OCI-LY3 (cell line): ENCODE measurements around the gene NDUFAF5.

Experiments
- H2AFZ ChIP-seq: fragments of 200-600, 300-600 bp; shearing (Covaris generic); 2 replicates; pipeline ENCODE4 v1.6.0; 2014; ENCODE audit warnings: antibody characterized with exemption, low read depth, low read length
- H3K27ac ChIP-seq: fragments of 200-600, 300-600 bp; sonication (generic); 2 replicates; pipeline ENCODE4 v1.5.1; 2014; ENCODE audit warnings: mild to moderate bottlenecking, low read length, moderate library complexity, mixed read lengths
- H3K27me3 ChIP-seq: fragments of 200-600, 300-600 bp; sonication (generic); 2 replicates; pipeline ENCODE4 v1.6.1; 2014; ENCODE audit warnings: low read depth, low read length, mixed read lengths
- H3K36me3 ChIP-seq: fragments of 200-600, 300-600 bp; sonication (generic); replicated peaks from 2 replicates; pipeline ENCODE3; 2014; ENCODE audit warnings: low read depth, low read length, mixed read lengths
- H3K4me1 ChIP-seq: fragments of 300-600, 200-600 bp; sonication (generic); 2 replicates; pipeline ENCODE4 v1.6.1; 2014; ENCODE audit warnings: low read length, mixed read lengths
- H3K4me2 ChIP-seq: fragments of 200-600, 300-600 bp; sonication (generic); 2 replicates; pipeline ENCODE4 v1.6.1; 2014; ENCODE audit warnings: low read length, mixed read lengths
- H3K4me3 ChIP-seq: fragments of 300-600, 200-600 bp; sonication (generic); 2 replicates; pipeline ENCODE4 v1.5.1; 2014; ENCODE audit warnings: antibody characterized with exemption, mild to moderate bottlenecking, low read length, moderate library complexity
- H3K79me2 ChIP-seq: fragments of 300-600, 200-600 bp; shearing (Covaris generic); 2 replicates; pipeline ENCODE4 v1.6.1; 2014; ENCODE audit warnings: mild to moderate bottlenecking, low read length, mixed read lengths
- H3K9ac ChIP-seq: fragments of 300-600, 200-600 bp; shearing (Covaris generic); 2 replicates; pipeline ENCODE4 v1.6.0; 2014; ENCODE audit warnings: mild to moderate bottlenecking, low read length, moderate library complexity
- H3K9me3 ChIP-seq: fragments of 200-600, 300-600 bp; shearing (Covaris generic); 2 replicates; pipeline ENCODE4 v1.6.1; 2014; ENCODE audit warnings: low read length, mixed read lengths; ENCODE audit not compliant: insufficient read depth
- H4K20me1 ChIP-seq: fragments of 200-600, 300-600 bp; sonication (generic); 2 replicates; pipeline ENCODE4 v1.6.1; 2016; ENCODE audit warnings: low read length, mixed read lengths; ENCODE audit not compliant: insufficient read depth
- EZH2phosphoT487 ChIP-seq: fragments of 200-600 bp; shearing (Covaris generic); IDR thresholded peaks from 2 replicates; pipeline ENCODE4 v1.6.1; 2018; ENCODE audit warnings: antibody characterized with exemption, mixed run types, low read depth
- TF ChIP-seq, protein P1 (sequence below): fragments of 200-600, 300-600 bp; sonication (generic); IDR thresholded peaks from 2 replicates; pipeline ENCODE4 v1.5.1; 2014; ENCODE audit warnings: antibody characterized with exemption, low read length, low read depth

Gene NDUFAF5

DNA sequence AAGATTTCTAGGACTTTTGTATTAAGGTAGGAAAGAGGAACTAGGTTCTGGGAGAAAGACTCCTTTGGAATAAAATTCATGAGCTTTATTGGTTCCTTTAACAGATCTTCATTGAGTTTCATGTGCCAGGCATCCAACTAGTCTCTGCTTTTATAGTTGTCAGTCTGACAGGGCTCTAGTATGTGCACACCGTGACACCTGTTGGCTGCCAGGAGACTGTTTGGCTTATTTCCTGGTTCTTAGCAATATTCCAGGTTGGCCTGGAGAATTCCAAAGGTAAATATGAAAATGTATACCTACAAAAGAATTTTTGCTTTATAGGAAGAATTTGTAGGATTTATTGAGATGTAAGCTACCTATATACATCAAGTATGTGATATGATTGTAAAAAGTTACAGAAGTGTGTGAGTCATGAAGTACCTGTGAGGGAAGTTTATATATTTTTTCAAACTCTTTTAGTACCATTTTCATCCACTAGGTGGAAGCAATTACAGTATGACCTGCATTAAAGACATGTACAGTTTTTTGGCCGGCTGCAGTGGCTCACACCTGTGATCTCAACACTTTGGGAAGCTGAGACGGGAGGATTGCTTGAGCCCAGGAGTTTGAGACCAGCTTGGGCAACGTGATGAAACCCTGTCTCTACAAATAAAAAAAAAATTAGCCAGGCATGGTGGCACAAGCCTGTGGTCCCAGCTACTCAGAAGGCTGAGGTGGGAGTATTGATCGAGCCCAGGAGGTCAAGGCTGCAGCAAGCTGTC is 35.2 kb downstream of the NDUFAF5 start:
- H3K79me2 ChIP-seq, result no peaks in the 10 kb centered on the region
- H3K27me3 ChIP-seq, result no peaks in the 10 kb centered on the region
- no peak for TF ChIP-seq EZH2phosphoT487
- TF ChIP-seq, protein P1, sequence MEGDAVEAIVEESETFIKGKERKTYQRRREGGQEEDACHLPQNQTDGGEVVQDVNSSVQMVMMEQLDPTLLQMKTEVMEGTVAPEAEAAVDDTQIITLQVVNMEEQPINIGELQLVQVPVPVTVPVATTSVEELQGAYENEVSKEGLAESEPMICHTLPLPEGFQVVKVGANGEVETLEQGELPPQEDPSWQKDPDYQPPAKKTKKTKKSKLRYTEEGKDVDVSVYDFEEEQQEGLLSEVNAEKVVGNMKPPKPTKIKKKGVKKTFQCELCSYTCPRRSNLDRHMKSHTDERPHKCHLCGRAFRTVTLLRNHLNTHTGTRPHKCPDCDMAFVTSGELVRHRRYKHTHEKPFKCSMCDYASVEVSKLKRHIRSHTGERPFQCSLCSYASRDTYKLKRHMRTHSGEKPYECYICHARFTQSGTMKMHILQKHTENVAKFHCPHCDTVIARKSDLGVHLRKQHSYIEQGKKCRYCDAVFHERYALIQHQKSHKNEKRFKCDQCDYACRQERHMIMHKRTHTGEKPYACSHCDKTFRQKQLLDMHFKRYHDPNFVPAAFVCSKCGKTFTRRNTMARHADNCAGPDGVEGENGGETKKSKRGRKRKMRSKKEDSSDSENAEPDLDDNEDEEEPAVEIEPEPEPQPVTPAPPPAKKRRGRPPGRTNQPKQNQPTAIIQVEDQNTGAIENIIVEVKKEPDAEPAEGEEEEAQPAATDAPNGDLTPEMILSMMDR, result peak; percentile 56
- no peak overlapping the region for H3K27ac ChIP-seq
- no peak overlapping the region for H2AFZ ChIP-seq
- no peaks in the 10 kb centered on the region for H4K20me1 ChIP-seq
- no peak overlapping the region for H3K4me2 ChIP-seq
- H3K4me1 ChIP-seq, result no peaks in the 10 kb centered on the region
- no peak overlapping the region for H3K9ac ChIP-seq
- H3K9me3 ChIP-seq, result no peaks in the 10 kb centered on the region
- no peak overlapping the region for H3K4me3 ChIP-seq
- peaks cover 25% of the 10 kb centered on the region for H3K36me3 ChIP-seq

DNA sequence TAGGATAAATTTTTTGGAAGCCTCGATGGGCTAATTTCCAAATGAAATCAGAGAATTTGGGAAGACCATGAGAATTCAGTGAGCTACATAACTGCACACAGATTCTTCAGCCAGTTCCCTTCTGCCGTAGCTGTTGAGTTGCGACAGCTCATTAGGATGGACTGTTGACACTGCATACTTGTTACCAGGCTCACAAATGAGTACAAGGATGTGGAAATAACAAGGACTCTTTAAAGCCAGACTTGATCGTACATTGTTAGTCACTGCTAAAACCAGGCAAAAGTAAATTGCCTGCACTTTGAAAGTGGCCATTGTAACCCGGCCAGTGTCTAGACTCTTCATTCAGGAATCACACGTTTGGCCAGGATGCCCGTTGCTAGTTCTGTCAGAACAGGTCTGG is 37.0 kb downstream of the NDUFAF5 start:
- no peaks in the 10 kb centered on the region for H3K4me1 ChIP-seq
- no peak overlapping the region for H3K4me3 ChIP-seq
- no peaks in the 10 kb centered on the region for H3K79me2 ChIP-seq
- H3K9me3 ChIP-seq, result no peaks in the 10 kb centered on the region
- no peak overlapping the region for H2AFZ ChIP-seq
- H3K36me3 ChIP-seq, result peaks cover 18% of the 10 kb centered on the region
- no peak overlapping the region for H3K27ac ChIP-seq
- no peaks in the 10 kb centered on the region for H4K20me1 ChIP-seq
- no peak for TF ChIP-seq EZH2phosphoT487
- TF ChIP-seq, protein P1, result no peak
- no peak overlapping the region for H3K9ac ChIP-seq
- no peaks in the 10 kb centered on the region for H3K27me3 ChIP-seq
- H3K4me2 ChIP-seq, result no peak overlapping the region

DNA sequence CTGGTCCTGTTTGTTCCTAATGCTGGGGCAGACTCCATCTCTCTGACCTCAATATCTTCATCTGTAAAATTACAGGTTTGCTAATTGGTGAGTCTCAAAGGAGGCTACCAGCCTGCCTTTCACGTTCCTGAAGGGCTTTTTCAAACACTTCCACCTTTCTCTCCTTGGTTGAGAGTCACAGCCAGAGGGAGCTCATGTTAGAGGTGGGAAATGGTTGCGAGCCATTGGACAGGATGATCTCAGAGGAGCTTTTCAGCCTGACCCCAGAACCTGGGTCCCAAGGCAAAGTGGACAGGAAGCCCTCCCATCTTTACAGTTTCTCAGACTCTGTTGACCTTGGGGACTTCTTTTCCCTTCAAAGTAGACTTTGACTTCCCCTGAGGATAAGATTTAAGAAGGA is 37.6 kb downstream of the NDUFAF5 start:
- no peaks in the 10 kb centered on the region for H3K9me3 ChIP-seq
- H3K4me3 ChIP-seq, result no peak overlapping the region
- no peaks in the 10 kb centered on the region for H3K27me3 ChIP-seq
- no peak overlapping the region for H3K9ac ChIP-seq
- H3K4me1 ChIP-seq, result no peaks in the 10 kb centered on the region
- no peak overlapping the region for H3K27ac ChIP-seq
- H3K36me3 ChIP-seq, result peaks cover 17% of the 10 kb centered on the region
- H3K4me2 ChIP-seq, result no peak overlapping the region
- no peak overlapping the region for H2AFZ ChIP-seq
- no peak for TF ChIP-seq EZH2phosphoT487
- TF ChIP-seq, protein P1, result no peak
- no peaks in the 10 kb centered on the region for H3K79me2 ChIP-seq
- no peaks in the 10 kb centered on the region for H4K20me1 ChIP-seq

DNA sequence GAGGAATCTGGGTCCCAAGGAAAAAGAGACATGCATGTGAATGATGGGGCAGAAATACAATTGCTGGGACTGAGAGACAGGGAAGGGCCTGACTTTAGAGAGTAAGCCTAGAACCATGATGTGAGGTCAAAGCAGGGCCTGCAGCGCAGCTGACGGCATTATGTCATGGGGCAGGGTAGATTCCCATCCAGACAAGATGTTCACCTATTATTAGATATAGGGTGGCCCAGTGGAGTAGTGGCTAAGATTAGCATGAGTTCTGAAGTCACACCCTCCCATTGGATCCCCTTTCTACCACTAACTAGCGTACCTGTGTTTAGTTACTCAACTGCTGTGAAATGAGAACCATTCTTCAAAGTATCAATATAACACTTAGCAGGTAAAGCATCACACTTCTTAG is 39.6 kb downstream of the NDUFAF5 start:
- no peaks in the 10 kb centered on the region for H3K4me1 ChIP-seq
- H3K79me2 ChIP-seq, result no peaks in the 10 kb centered on the region
- no peak for TF ChIP-seq EZH2phosphoT487
- TF ChIP-seq, protein P1, result no peak
- H3K27me3 ChIP-seq, result no peaks in the 10 kb centered on the region; the same call in 1 of the 2 replicates
- no peak overlapping the region for H2AFZ ChIP-seq
- H3K9me3 ChIP-seq, result no peaks in the 10 kb centered on the region
- H3K27ac ChIP-seq, result no peak overlapping the region
- no peaks in the 10 kb centered on the region for H4K20me1 ChIP-seq
- H3K9ac ChIP-seq, result no peak overlapping the region
- H3K4me2 ChIP-seq, result no peak overlapping the region
- peaks cover 3% of the 10 kb centered on the region for H3K36me3 ChIP-seq
- no peak overlapping the region for H3K4me3 ChIP-seq
